Testis (tissue), 3 donors: ENCODE measurements around the gene TWNK. TPM values are rescaled to one million over a fixed set of nuclear protein-coding genes. Genes with fewer than 3 reads are reported as not detected.

ENCODE experiments used
- DNase-seq: peaks from one replicate; pipeline ENCODE4 v3.0.0-alpha.2; 2019
- H3K27ac ChIP-seq, 2 donors: fragments of 200-600 bp; sonication (generic); one replicate each; pipeline ENCODE4 v1.5.1; 2019
- H3K27me3 ChIP-seq: fragments of 200-600 bp; sonication (generic); one replicate; pipeline ENCODE4 v1.5.1; 2019
- H3K36me3 ChIP-seq: fragments of 200-600 bp; sonication (generic); one replicate; pipeline ENCODE4 v1.5.1; 2017; ENCODE audit warnings: low read depth; ENCODE audit errors: missing control alignments
- H3K4me1 ChIP-seq: fragments of 200-600 bp; sonication (generic); one replicate; pipeline ENCODE4 v1.5.1; 2019
- H3K4me3 ChIP-seq, 2 donors: fragments of 200-600 bp; sonication (generic); one replicate each; pipeline ENCODE4 v1.5.1; 2017 to 2019
- H3K9me3 ChIP-seq: fragments of 200-600 bp; sonication (generic); one replicate; pipeline ENCODE4 v1.5.1; 2017
- CTCF ChIP-seq, 3 experiments: fragments of 450-650 bp in 2 of 3; fragments of 200-600 bp in 1 of 3; sonication (generic) in 1 of 3; IDR thresholded peaks; one replicate each; pipeline ENCODE4 v1.5.1; 2016 to 2019; ENCODE audit warnings: antibody characterized with exemption in 3 of 3, mild to moderate bottlenecking in 2 of 3, moderate library complexity in 1 of 3
- POLR2A ChIP-seq: fragments of 450-650 bp; IDR thresholded peaks from one replicate; pipeline ENCODE4 v1.6.1; 2017; ENCODE audit warnings: antibody characterized with exemption, mild to moderate bottlenecking, moderate library complexity
- WGBS, 2 donors: methylation state at CpG; one replicate each; pipeline ENCODE4 v1.1.5; 2018; 5-methylcytosine and 5-hydroxymethylcytosine counted together
- intact Hi-C: fragments of 100-400 bp; cut with DNase I; formaldehyde crosslinking; loops from one replicate; pipeline ENCODE4 v1.15.1; 2023; ENCODE audit warnings: low total_unique reads
- microRNA counts, 2 donors: library from miRNA; unstranded; fragments of <30 nt; microRNA quantifications; one replicate each; lab custom pipeline; 2016
- microRNA-seq, 2 donors: library from miRNA; unstranded; fragments of <30 nt; microRNA quantifications; one replicate each; pipeline ENCODE4, GENCODE V29; 2016; ENCODE audit warnings: borderline number of aligned reads in 2 of 2, borderline replicate concordance in 1 of 2
- polyA plus RNA-seq: library from polyadenylated mRNA; stranded (reverse); fragments of 350-450 nt; fragmentation: Illumina TruSeq; extraction: RNeasy Lipid Tissue Mini Kit (QIAGEN cat#74804); gene quantifications from one replicate; pipeline ENCODE4 v1.2.3, GENCODE V29; 2014; ENCODE audit warnings: low read depth, low replicate concordance; ENCODE audit not compliant: insufficient read depth
- small RNA-seq, 2 donors: library from RNA; depleted of rRNA; stranded (forward); fragments of <200 nt; gene quantifications; one replicate each; pipeline ENCODE3, GENCODE V24; 2016
- total RNA-seq, 2 donors: library from RNA; depleted of rRNA; stranded (reverse); fragments of >200 nt; gene quantifications; one replicate each; pipeline ENCODE4 v1.2.3, GENCODE V29; 2016

The TWNK gene
- total and polyA plus RNA-seq, 3 donors from 2014 or later, result 24.4 to 31.1 (median 26.4) TPM

GRCh38 chr10:101041252-101041761 lies 54.0 kb downstream of the TWNK start:
- H3K4me3 ChIP-seq, result no peak overlapping the region
- no peaks in the 10 kb centered on the region for H3K36me3 ChIP-seq
- H3K27me3 ChIP-seq, result no peaks in the 10 kb centered on the region
- peak; percentile 64 to 77 (median 76) for TF ChIP-seq CTCF (IDR thresholded peaks at IDR 0.05)
- TF ChIP-seq POLR2A, result no peak
- peak overlapping the region; percentile 88 to 89 for H3K27ac ChIP-seq
- intact Hi-C loops, result no loop called here
- peak; percentile 91 for DNase-seq
- H3K4me1 ChIP-seq, result peaks cover 22% of the 10 kb centered on the region
- 38 to 46% methylated on average over 6 of the region's 6 CpGs for WGBS, 2 donors
- H3K9me3 ChIP-seq, result no peaks in the 10 kb centered on the region

DNA sequence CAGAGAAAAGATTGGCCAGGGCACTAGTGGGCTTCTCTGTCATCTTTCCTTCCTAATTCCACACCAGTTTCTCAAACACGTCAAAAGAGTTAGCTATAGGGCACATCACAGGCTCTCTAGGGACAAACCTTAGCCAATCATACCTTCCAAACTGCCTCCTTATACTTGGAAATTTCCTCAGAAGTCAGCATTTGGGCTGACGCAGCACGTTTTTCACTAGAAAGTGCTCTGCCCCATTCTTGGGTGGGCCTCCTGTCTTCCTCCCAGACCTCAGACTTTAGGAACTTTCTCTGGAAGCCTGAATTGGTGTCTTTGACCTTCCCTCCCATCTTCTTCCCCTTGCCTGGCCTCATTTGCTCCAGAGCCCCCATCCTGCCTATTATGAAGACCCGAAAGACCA lies 54.8 kb downstream of the TWNK start:
- TF ChIP-seq CTCF (IDR thresholded peaks at IDR 0.05), result no peak
- no peak for TF ChIP-seq POLR2A
- intact Hi-C loops, result no loop called here
- Histone ChIP-seq H3K4me3 (peak overlapping the region in 1 of 2 donors; percentile 60), H3K9me3 (no peaks in the 10 kb centered on the region), H3K36me3 (no peaks in the 10 kb centered on the region), H3K4me1 (peaks cover 22% of the 10 kb centered on the region), H3K27ac (peak overlapping the region; percentile 88 to 89), H3K27me3 (no peaks in the 10 kb centered on the region)
- 52 to 53% methylated on average over 4 of the region's 4 CpGs for WGBS, 2 donors
- no peak for DNase-seq

DNA sequence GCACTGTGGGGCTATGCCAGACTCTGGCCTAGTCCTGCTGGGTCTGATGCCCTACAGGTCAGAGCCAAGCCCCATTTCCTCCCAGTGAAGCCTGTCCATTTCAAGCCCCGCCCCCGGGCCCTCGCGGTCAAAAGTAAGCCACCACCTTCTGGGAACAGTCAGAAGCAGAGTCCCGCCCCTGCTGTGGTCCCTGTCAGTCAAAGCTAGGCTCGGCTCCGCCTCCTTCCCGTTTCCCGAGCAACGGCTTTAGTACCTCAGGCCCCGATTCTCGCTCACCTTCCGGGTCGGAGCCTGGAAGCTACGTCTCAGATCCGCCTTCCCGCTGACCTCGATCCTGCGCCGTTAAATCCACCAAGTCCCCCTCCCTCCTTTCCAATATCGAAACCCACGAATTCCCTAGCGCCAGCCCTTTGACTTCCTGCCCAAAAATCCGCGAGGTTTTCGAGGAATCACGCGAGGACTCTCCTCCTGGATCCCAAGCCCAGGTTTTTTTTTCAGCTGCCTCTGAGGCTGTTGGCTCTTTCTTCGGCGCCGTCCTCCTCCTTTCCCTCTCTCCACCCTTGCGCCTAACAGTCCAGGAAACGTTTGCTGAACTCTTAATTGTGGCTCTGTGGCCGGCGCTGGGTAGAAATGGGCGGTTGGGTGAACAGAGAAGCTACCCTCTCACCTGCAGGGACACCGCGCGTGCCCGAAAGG lies 55.5 kb downstream of the TWNK start:
- peak overlapping the region; percentile 41 to 60 for H3K4me3 ChIP-seq
- no peaks in the 10 kb centered on the region for H3K36me3 ChIP-seq
- TF ChIP-seq CTCF (IDR thresholded peaks at IDR 0.05) (no peak), POLR2A (no peak)
- WGBS, 2 donors, result 0 to 1% methylated on average over 35 to 40 of the region's 40 CpGs
- intact Hi-C loops, result no loop called here
- no peaks in the 10 kb centered on the region for H3K27me3 ChIP-seq
- DNase-seq, result peak; percentile 99
- peak overlapping the region; percentile 88 to 89 for H3K27ac ChIP-seq
- H3K9me3 ChIP-seq, result no peaks in the 10 kb centered on the region
- H3K4me1 ChIP-seq, result peaks cover 22% of the 10 kb centered on the region

GRCh38 chr10:101043363-101043707 lies 56.0 kb downstream of the TWNK start:
- peak; percentile 29 for DNase-seq
- intact Hi-C loops, result no loop called here
- Histone ChIP-seq H3K36me3 (no peaks in the 10 kb centered on the region), H3K4me3 (peak overlapping the region; percentile 41 to 60), H3K4me1 (peaks cover 22% of the 10 kb centered on the region), H3K9me3 (no peaks in the 10 kb centered on the region), H3K27me3 (no peaks in the 10 kb centered on the region), H3K27ac (peak overlapping the region; percentile 88 to 89)
- TF ChIP-seq POLR2A (no peak), CTCF (IDR thresholded peaks at IDR 0.05) (no peak)
- 0 to 3% methylated on average over 2 of the region's 2 CpGs for WGBS, 2 donors

MicroRNAs encoded within 50 kb of the gene (microRNA counts, 767-probe panel; counts per million panel counts)
- 0 to 152 counts per million in 2 donors for microRNA hsa-miR-608 (lab: Ali Mortazavi, UCI)

Small RNA genes lying within 50 kb of the gene (microRNA-seq; reads per million reads assigned to microRNA genes)
- gene MIR608, result 0 reads per million in 2 donors

Small RNA genes lying within 50 kb of the gene (small RNA-seq; reads per million reads assigned to genes)
- gene MIR608, result 0 reads per million in 2 donors

Other genes starting within 250 kb of the TWNK start
- gene PAX2, start 242.0 kb upstream of the TWNK start, total RNA-seq, result 1 to 10 TPM; 1.1 to 3.7 TPM
- 1.5 TPM for gene PAX2, start 242.0 kb upstream of the TWNK start, polyA plus RNA-seq
- 100 to 1,000 TPM; 150 to 171 TPM for gene SLF2, start 74.6 kb upstream of the TWNK start, total RNA-seq
- gene SLF2, start 74.6 kb upstream of the TWNK start, polyA plus RNA-seq, result 42.6 TPM
- 1 to 10 TPM; 4.8 to 7.2 TPM for gene SEMA4G, start 18.0 kb upstream of the TWNK start, total RNA-seq
- 6.2 TPM for gene SEMA4G, start 18.0 kb upstream of the TWNK start, polyA plus RNA-seq
- gene MRPL43, start within 50 bp of the TWNK start, total RNA-seq, result 100 to 1,000 TPM; 123 to 124 TPM
- 199 TPM for gene MRPL43, start within 50 bp of the TWNK start, polyA plus RNA-seq
- 100 to 1,000 TPM; 133 to 158 TPM for gene LZTS2, start 12.3 kb downstream of the TWNK start, total RNA-seq
- 65.9 TPM for gene LZTS2, start 12.3 kb downstream of the TWNK start, polyA plus RNA-seq
- gene PDZD7, start 43.6 kb downstream of the TWNK start, total RNA-seq, result 1 to 10 TPM; 2.2 to 3.5 TPM
- 1.6 TPM for gene PDZD7, start 43.6 kb downstream of the TWNK start, polyA plus RNA-seq
- gene SFXN3, start 43.7 kb downstream of the TWNK start, total RNA-seq, result 100 to 1,000 TPM in 1 of 2 donors, 10 to 100 TPM in 1; 70.7 to 125 TPM
- gene SFXN3, start 43.7 kb downstream of the TWNK start, polyA plus RNA-seq, result 38.5 TPM
- 10 to 100 TPM in 1 of 2 donors, 1 to 10 TPM in 1; 6.4 to 11.0 TPM for gene KAZALD1, start 74.4 kb downstream of the TWNK start, total RNA-seq
- gene KAZALD1, start 74.4 kb downstream of the TWNK start, polyA plus RNA-seq, result 6.8 TPM
- gene TLX1, start 143.8 kb downstream of the TWNK start, total RNA-seq, result 1 to 10 TPM in 1 of 2 donors, under 1 TPM in 1; 0.99 to 1.7 TPM
- 0.44 TPM for gene TLX1, start 143.8 kb downstream of the TWNK start, polyA plus RNA-seq
- gene LBX1, start 241.9 kb downstream of the TWNK start, total RNA-seq, result under 1 TPM in 1 of 2 donors, not detected in 1; 0.12 TPM
- not detected for gene LBX1, start 241.9 kb downstream of the TWNK start, polyA plus RNA-seq